SK-N-SH treated with all-trans-retinoic acid at 6 μM for 48 hours (cell line): ENCODE results near the gene POU4F2.
"Not testable (repeated sequence)": the region's sequence is repeated elsewhere in the genome, so short reads cannot be mapped to it uniquely, and the experiment has no call there.

ENCODE experiments used
- ATAC-seq: fragments of 200-7000 bp; cut with Tn5 transposase; 3 replicates; pipeline ENCODE4 v1.9.1; 2020; ENCODE audit warnings: mild to moderate bottlenecking, moderate library complexity
- CREB5 ChIP-seq: fragments of 250-450 bp; sonication (Bioruptor Pico); IDR thresholded peaks from 2 replicates; pipeline ENCODE4 v1.5.1; 2020; ENCODE audit warnings: low read depth, mild to moderate bottlenecking, moderate library complexity
- PPARA ChIP-seq: fragments of 250-450 bp; sonication (Bioruptor Pico); IDR thresholded peaks from 2 replicates; pipeline ENCODE4 v1.5.0; 2020; ENCODE audit warnings: mild to moderate bottlenecking, borderline replicate concordance
- RARB ChIP-seq: fragments of 250-450 bp; sonication (Bioruptor Pico); IDR thresholded peaks from 2 replicates; pipeline ENCODE4 v1.8.0; 2021; ENCODE audit warnings: mild to moderate bottlenecking, moderate library complexity
- TCF4 ChIP-seq: fragments of 250-450 bp; sonication (Bioruptor Pico); IDR thresholded peaks from 2 replicates; pipeline ENCODE4 v1.8.0; 2021; ENCODE audit warnings: mild to moderate bottlenecking, moderate library complexity, borderline replicate concordance
- TSHZ2 ChIP-seq: fragments of 250-450 bp; sonication (Bioruptor Pico); IDR thresholded peaks from 2 replicates; pipeline ENCODE4 v1.5.0; 2020; ENCODE audit warnings: mild to moderate bottlenecking, moderate library complexity
- ZC3H10 ChIP-seq: fragments of 250-450 bp; sonication (Bioruptor Pico); IDR thresholded peaks from 2 replicates; pipeline ENCODE4 v1.5.1; 2021; ENCODE audit warnings: mild to moderate bottlenecking, moderate library complexity
- ZFP3 ChIP-seq: fragments of 250-450 bp; sonication (Bioruptor Pico); IDR thresholded peaks from 2 replicates; pipeline ENCODE4 v1.5.0; 2020; ENCODE audit warnings: mild to moderate bottlenecking, moderate library complexity
- ZNF70 ChIP-seq: fragments of 450-650 bp; formaldehyde crosslinking; IDR thresholded peaks from 2 replicates; pipeline ENCODE4 v1.5.0; 2020; ENCODE audit warnings: mild to moderate bottlenecking, moderate library complexity

Gene POU4F2

GRCh38 chr4:146661367-146661766, 22.7 kb downstream of the POU4F2 start:
- TF ChIP-seq TCF4 (CRISPR knock-in tag) (no peak), ZFP3 (CRISPR knock-in tag) (no peak), TSHZ2 (CRISPR knock-in tag) (no peak), CREB5 (no peak), ZNF70 (no peak), RARB (no peak), PPARA (CRISPR knock-in tag) (no peak)
- no peak for ATAC-seq

- not testable (repeated sequence) for ATAC-seq
Measured at GRCh38 chr4:146663968-146664311, 25.2 kb downstream of the POU4F2 start.

GRCh38 chr4:146674829-146675570, 36.3 kb downstream of the POU4F2 start:
- no peak for ATAC-seq
- TF ChIP-seq ZC3H10 (CRISPR knock-in tag) (no peak), RARB (no peak)
- TF ChIP-seq, all 23 proteins: peak for 0
